Right lobe of liver (tissue), 4 donors: ENCODE results near the gene TMED4.

Experiments
- CTCF ChIP-seq, 4 donors: fragments of 200-600 bp in 3 of 4; fragments of 450-650 bp in 1 of 4; IDR thresholded peaks; one replicate each; pipeline versions ENCODE4 v1.5.1 to v1.8.0; 2016 to 2022; ENCODE audit warnings: antibody characterized with exemption in 4 of 4, mild to moderate bottlenecking in 2 of 4
- POLR2A ChIP-seq: fragments of 450-650 bp; IDR thresholded peaks from one replicate; pipeline ENCODE4 v1.6.1; 2017; ENCODE audit warnings: antibody characterized with exemption, mild to moderate bottlenecking
- donor health status: DM: no; HTN: no; CAD: no.
- donor health status: DM: no; HTN: no; CAD: no.
- donor health status: DM: no; HTN: yes; CAD: no.

- TF ChIP-seq CTCF (IDR thresholded peaks at IDR 0.05) (no peak), POLR2A (no peak)
Observed at GRCh38 chr7:44555350-44555749, 26.7 kb downstream of the TMED4 start.
